ENCODE results near the gene DTNA.

DTNA gene

GRCh38 chr18:34820360-34821065 is 110.4 kb downstream of the DTNA start:
- no peaks in the 10 kb centered on the region for H3K4me1 Mint-ChIP-seq (ENCODE audit: low read depth)
- no peaks in the 10 kb centered on the region for H3K36me3 Mint-ChIP-seq (ENCODE audit: low read depth)
- peaks cover 6% of the 10 kb centered on the region for H3K27me3 Mint-ChIP-seq (ENCODE audit: low read depth)
- no peaks in the 10 kb centered on the region for H3K9me3 Mint-ChIP-seq
- H3K27ac Mint-ChIP-seq: no peak overlapping the region
- no peak overlapping the region for H3K4me3 Mint-ChIP-seq

- Mint-ChIP-seq H3K4me3 (no peak overlapping the region), H3K27ac (no peak overlapping the region), H3K9me3 (no peaks in the 10 kb centered on the region), H3K27me3 (ENCODE audit: low read depth) (peaks cover 6% of the 10 kb centered on the region), H3K36me3 (ENCODE audit: low read depth) (no peaks in the 10 kb centered on the region), H3K4me1 (ENCODE audit: low read depth) (no peaks in the 10 kb centered on the region)
Measured at GRCh38 chr18:34821669-34822210, 111.6 kb downstream of the DTNA start.

- no peak overlapping the region for H3K4me3 Mint-ChIP-seq
- no peak overlapping the region for H3K27ac Mint-ChIP-seq
- H3K36me3 Mint-ChIP-seq (ENCODE audit: low read depth): no peaks in the 10 kb centered on the region
- H3K4me1 Mint-ChIP-seq (ENCODE audit: low read depth): no peaks in the 10 kb centered on the region
- H3K9me3 Mint-ChIP-seq: no peaks in the 10 kb centered on the region
- H3K27me3 Mint-ChIP-seq (ENCODE audit: low read depth): no peaks in the 10 kb centered on the region
Measured at GRCh38 chr18:34828093-34828492, 118.0 kb downstream of the DTNA start.

- Mint-ChIP-seq H3K27me3 (ENCODE audit: low read depth) (no peaks in the 10 kb centered on the region), H3K4me1 (ENCODE audit: low read depth) (peaks cover 5% of the 10 kb centered on the region), H3K9me3 (no peaks in the 10 kb centered on the region), H3K36me3 (ENCODE audit: low read depth) (no peaks in the 10 kb centered on the region), H3K27ac (no peak overlapping the region), H3K4me3 (no peak overlapping the region)
Measured at GRCh38 chr18:34834897-34835296, 124.8 kb downstream of the DTNA start.

- Mint-ChIP-seq H3K9me3 (no peaks in the 10 kb centered on the region), H3K27me3 (ENCODE audit: low read depth) (no peaks in the 10 kb centered on the region), H3K4me1 (ENCODE audit: low read depth) (peaks cover 5% of the 10 kb centered on the region), H3K36me3 (ENCODE audit: low read depth) (no peaks in the 10 kb centered on the region), H3K27ac (no peak overlapping the region), H3K4me3 (no peak overlapping the region)
Measured at GRCh38 chr18:34835466-34835865, 125.4 kb downstream of the DTNA start.

GRCh38 chr18:34837769-34838272 is 127.7 kb downstream of the DTNA start:
- no peak overlapping the region for H3K4me3 Mint-ChIP-seq
- H3K27me3 Mint-ChIP-seq (ENCODE audit: low read depth): no peaks in the 10 kb centered on the region
- H3K9me3 Mint-ChIP-seq: no peaks in the 10 kb centered on the region
- no peak overlapping the region for H3K27ac Mint-ChIP-seq
- no peaks in the 10 kb centered on the region for H3K36me3 Mint-ChIP-seq (ENCODE audit: low read depth)
- H3K4me1 Mint-ChIP-seq (ENCODE audit: low read depth): peaks cover 5% of the 10 kb centered on the region

GRCh38 chr18:34838669-34839068 is 128.6 kb downstream of the DTNA start:
- Mint-ChIP-seq H3K4me1 (ENCODE audit: low read depth) (peaks cover 5% of the 10 kb centered on the region), H3K9me3 (no peaks in the 10 kb centered on the region), H3K27ac (no peak overlapping the region), H3K27me3 (ENCODE audit: low read depth) (no peaks in the 10 kb centered on the region), H3K36me3 (ENCODE audit: low read depth) (no peaks in the 10 kb centered on the region), H3K4me3 (no peak overlapping the region)

GRCh38 chr18:34840256-34840826 is 130.2 kb downstream of the DTNA start:
- peaks cover under 1% of the 10 kb centered on the region for H3K4me1 Mint-ChIP-seq (ENCODE audit: low read depth)
- no peaks in the 10 kb centered on the region for H3K9me3 Mint-ChIP-seq
- H3K27ac Mint-ChIP-seq: no peak overlapping the region
- H3K27me3 Mint-ChIP-seq (ENCODE audit: low read depth): no peaks in the 10 kb centered on the region
- H3K36me3 Mint-ChIP-seq (ENCODE audit: low read depth): no peaks in the 10 kb centered on the region
- H3K4me3 Mint-ChIP-seq: no peak overlapping the region

- no peaks in the 10 kb centered on the region for H3K4me1 Mint-ChIP-seq (ENCODE audit: low read depth)
- H3K4me3 Mint-ChIP-seq: no peak overlapping the region
- H3K27ac Mint-ChIP-seq: no peak overlapping the region
- no peaks in the 10 kb centered on the region for H3K9me3 Mint-ChIP-seq
- no peaks in the 10 kb centered on the region for H3K27me3 Mint-ChIP-seq (ENCODE audit: low read depth)
- no peaks in the 10 kb centered on the region for H3K36me3 Mint-ChIP-seq (ENCODE audit: low read depth)
Measured at GRCh38 chr18:34841891-34842290, 131.8 kb downstream of the DTNA start.

- H3K4me3 Mint-ChIP-seq: no peak overlapping the region
- no peaks in the 10 kb centered on the region for H3K4me1 Mint-ChIP-seq (ENCODE audit: low read depth)
- H3K27me3 Mint-ChIP-seq (ENCODE audit: low read depth): peaks cover 6% of the 10 kb centered on the region
- peaks cover 3% of the 10 kb centered on the region for H3K36me3 Mint-ChIP-seq (ENCODE audit: low read depth)
- no peak overlapping the region for H3K27ac Mint-ChIP-seq
- peaks cover 4% of the 10 kb centered on the region for H3K9me3 Mint-ChIP-seq
Measured at GRCh38 chr18:34844072-34844471, 134.0 kb downstream of the DTNA start.

- H3K27me3 Mint-ChIP-seq (ENCODE audit: low read depth): peaks cover 12% of the 10 kb centered on the region
Measured at GRCh38 chr18:34844732-34845459, 134.8 kb downstream of the DTNA start.

GRCh38 chr18:34847408-34847807 is 137.3 kb downstream of the DTNA start:
- Mint-ChIP-seq H3K27ac (no peak overlapping the region), H3K4me3 (no peak overlapping the region), H3K36me3 (ENCODE audit: low read depth) (peaks cover 3% of the 10 kb centered on the region), H3K9me3 (peaks cover 4% of the 10 kb centered on the region), H3K4me1 (ENCODE audit: low read depth) (no peaks in the 10 kb centered on the region), H3K27me3 (ENCODE audit: low read depth) (peaks cover 27% of the 10 kb centered on the region)

More at GRCh38 chr18:34844732-34845459, 134.8 kb downstream of the DTNA start:
- H3K27ac Mint-ChIP-seq: no peak overlapping the region
- H3K9me3 Mint-ChIP-seq: peaks cover 4% of the 10 kb centered on the region
- peaks cover 3% of the 10 kb centered on the region for H3K36me3 Mint-ChIP-seq (ENCODE audit: low read depth)
- H3K4me3 Mint-ChIP-seq: no peak overlapping the region
- no peaks in the 10 kb centered on the region for H3K4me1 Mint-ChIP-seq (ENCODE audit: low read depth)

- Mint-ChIP-seq H3K27ac (no peak overlapping the region), H3K27me3 (ENCODE audit: low read depth) (peaks cover 33% of the 10 kb centered on the region), H3K9me3 (peaks cover 4% of the 10 kb centered on the region), H3K36me3 (ENCODE audit: low read depth) (peaks cover 3% of the 10 kb centered on the region), H3K4me3 (no peak overlapping the region), H3K4me1 (ENCODE audit: low read depth) (no peaks in the 10 kb centered on the region)
Measured at GRCh38 chr18:34848156-34848555, 138.1 kb downstream of the DTNA start.

- no peak overlapping the region for H3K27ac Mint-ChIP-seq
- H3K9me3 Mint-ChIP-seq: peaks cover 4% of the 10 kb centered on the region
- H3K36me3 Mint-ChIP-seq (ENCODE audit: low read depth): peaks cover 3% of the 10 kb centered on the region
- H3K27me3 Mint-ChIP-seq (ENCODE audit: low read depth): peaks cover 35% of the 10 kb centered on the region
- H3K4me1 Mint-ChIP-seq (ENCODE audit: low read depth): no peaks in the 10 kb centered on the region
- H3K4me3 Mint-ChIP-seq: no peak overlapping the region
Measured at GRCh38 chr18:34848695-34849094, 138.6 kb downstream of the DTNA start.
